ENCODE measurements around the gene TAF3.

DNA sequence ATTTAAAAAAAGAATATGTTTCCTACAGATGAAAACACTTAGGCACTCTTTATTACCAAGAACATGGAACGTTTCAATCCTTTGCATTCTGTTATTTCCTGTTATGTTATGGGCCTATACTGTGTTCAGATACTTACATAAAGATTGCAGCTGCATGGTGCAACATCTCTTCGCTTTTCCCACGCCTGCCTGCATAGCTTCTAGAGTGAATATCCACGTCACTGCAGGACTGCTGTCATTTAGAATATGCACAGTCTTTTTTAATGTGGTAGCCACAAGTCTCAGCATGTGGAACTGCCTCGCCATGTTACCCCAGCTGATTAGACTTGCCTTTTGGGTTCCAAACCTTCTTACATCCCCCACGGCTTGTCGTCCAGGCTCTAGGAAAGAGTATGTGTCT is 166.6 kb downstream of the TAF3 start:
- TF ChIP-seq, protein P1, sequence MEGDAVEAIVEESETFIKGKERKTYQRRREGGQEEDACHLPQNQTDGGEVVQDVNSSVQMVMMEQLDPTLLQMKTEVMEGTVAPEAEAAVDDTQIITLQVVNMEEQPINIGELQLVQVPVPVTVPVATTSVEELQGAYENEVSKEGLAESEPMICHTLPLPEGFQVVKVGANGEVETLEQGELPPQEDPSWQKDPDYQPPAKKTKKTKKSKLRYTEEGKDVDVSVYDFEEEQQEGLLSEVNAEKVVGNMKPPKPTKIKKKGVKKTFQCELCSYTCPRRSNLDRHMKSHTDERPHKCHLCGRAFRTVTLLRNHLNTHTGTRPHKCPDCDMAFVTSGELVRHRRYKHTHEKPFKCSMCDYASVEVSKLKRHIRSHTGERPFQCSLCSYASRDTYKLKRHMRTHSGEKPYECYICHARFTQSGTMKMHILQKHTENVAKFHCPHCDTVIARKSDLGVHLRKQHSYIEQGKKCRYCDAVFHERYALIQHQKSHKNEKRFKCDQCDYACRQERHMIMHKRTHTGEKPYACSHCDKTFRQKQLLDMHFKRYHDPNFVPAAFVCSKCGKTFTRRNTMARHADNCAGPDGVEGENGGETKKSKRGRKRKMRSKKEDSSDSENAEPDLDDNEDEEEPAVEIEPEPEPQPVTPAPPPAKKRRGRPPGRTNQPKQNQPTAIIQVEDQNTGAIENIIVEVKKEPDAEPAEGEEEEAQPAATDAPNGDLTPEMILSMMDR (IDR thresholded peaks at IDR 0.05) = no peak
- TF ChIP-seq POLR2A (IDR thresholded peaks at IDR 0.05) = no peak
